AG10803 (cell line): ENCODE results near the gene ATP5F1A.
"Not testable (repeated sequence)": the region's sequence is repeated elsewhere in the genome, so short reads cannot be mapped to it uniquely, and the experiment has no call there.

ENCODE experiments used
- DNase-seq: peaks from one replicate; pipeline ENCODE4 v3.0.0; 2010; ENCODE audit warnings: low read depth
- H3K4me3 ChIP-seq: 2 replicates; pipeline ENCODE4 v1.5.1; 2011; ENCODE audit warnings: mild to moderate bottlenecking, low read length, control low read depth
- TF ChIP-seq, protein P1 (sequence below): conservative IDR thresholded peaks from 2 replicates; pipeline ENCODE4 v1.5.1; 2011; ENCODE audit warnings: mild to moderate bottlenecking, low read length, control low read depth, inconsistent platforms

Gene ATP5F1A

DNA sequence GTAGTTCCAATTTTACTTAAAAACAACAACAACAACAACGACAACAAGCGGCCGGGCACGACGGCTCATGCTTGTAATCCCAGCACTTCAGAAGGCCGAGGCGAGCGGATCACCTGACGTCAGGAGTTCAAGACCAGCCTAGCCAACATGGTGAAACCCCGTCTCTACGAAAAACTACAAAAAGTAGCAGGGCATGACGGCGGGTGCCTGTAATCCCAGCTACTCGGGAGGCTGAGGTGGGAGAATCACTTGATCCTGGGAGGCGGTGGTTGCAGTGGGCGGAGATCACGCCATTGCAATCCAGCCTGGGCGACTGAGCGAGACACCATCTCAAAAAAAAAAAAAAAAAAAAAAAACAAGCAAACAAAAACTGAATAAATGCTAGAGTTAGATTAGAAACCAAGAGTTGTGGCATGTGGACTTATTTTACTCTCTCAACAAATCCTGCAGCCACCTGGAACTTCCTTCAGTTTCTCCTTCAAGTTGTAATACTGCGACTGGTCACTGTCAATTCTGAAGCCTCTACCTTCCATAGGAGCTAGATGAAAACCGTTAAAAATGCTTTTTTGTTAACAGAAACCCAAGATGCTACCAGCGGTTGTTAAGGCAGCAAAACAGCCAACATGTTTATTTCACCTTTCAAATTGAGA lies 1.3 kb downstream of the ATP5F1A start:
- peak overlapping the region; percentile 95 for H3K4me3 ChIP-seq
- DNase-seq, result no peak
- TF ChIP-seq, protein P1, sequence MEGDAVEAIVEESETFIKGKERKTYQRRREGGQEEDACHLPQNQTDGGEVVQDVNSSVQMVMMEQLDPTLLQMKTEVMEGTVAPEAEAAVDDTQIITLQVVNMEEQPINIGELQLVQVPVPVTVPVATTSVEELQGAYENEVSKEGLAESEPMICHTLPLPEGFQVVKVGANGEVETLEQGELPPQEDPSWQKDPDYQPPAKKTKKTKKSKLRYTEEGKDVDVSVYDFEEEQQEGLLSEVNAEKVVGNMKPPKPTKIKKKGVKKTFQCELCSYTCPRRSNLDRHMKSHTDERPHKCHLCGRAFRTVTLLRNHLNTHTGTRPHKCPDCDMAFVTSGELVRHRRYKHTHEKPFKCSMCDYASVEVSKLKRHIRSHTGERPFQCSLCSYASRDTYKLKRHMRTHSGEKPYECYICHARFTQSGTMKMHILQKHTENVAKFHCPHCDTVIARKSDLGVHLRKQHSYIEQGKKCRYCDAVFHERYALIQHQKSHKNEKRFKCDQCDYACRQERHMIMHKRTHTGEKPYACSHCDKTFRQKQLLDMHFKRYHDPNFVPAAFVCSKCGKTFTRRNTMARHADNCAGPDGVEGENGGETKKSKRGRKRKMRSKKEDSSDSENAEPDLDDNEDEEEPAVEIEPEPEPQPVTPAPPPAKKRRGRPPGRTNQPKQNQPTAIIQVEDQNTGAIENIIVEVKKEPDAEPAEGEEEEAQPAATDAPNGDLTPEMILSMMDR, result no peak

DNA sequence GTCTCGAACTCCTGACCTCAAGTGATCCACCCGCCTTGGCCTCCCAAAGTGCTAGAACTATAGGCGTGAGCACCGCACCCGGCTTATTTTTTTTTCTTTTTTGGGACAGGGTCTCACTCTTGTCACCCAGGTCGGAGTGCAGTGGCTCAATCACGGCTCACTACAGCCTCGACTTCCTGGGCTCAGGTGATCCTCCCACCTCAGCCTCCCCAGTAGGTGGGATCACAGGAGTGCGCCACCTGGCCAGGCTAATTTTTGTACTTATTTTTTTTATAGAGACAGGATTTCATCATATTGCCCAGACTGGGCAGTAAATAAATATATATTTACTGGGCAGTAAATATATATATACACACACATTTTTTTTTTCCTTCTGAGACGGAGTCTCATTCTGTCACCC lies 2.6 kb downstream of the ATP5F1A start:
- DNase-seq, result no peak
- TF ChIP-seq, protein P1, result no peak
- H3K4me3 ChIP-seq, result no peak overlapping the region

DNA sequence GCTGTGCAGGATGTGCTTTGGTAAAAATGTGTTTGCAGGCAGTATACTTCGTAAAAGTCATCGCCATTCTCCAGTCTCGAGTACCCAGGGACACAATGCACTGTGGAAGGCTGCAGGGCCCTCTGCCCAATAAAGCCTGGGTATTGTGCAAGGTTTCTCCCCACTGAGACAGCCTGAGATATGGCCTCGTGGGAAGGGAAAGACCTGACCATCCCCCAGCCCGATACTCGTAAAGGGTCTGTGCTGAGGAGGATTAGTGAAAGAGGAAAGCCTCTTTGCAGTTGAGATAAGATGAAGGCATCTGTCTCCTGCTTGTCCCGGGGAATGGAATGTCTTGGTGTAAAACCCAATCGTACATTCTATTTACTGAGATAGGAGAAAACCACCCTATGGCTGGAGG lies 9.6 kb downstream of the ATP5F1A start:
- not testable (repeated sequence) for DNase-seq, H3K4me3 ChIP-seq

DNA sequence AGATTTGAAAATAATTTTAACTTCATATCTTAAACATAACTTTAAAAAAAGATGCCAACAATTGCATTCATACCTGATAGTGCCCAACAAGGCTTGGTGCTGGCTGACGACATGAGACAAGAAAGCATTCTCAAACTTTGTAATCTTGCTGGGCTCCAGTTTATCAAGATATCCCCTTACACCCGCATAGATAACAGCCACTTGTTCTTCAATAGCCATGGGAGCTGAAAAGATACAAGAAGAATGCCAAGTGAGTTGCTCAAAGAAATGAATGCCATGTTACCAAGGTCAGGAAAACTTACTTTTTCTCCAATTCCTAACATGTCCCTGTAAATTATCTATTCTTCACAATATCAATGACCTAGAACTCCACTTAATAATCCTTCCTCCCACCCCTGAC lies 13.7 kb downstream of the ATP5F1A start:
- TF ChIP-seq, protein P1, result no peak
- DNase-seq, result no peak
- H3K4me3 ChIP-seq, result no peak overlapping the region

GRCh38 chr18:46080156-46080555 lies 17.9 kb downstream of the ATP5F1A start:
- no peak overlapping the region for H3K4me3 ChIP-seq
- TF ChIP-seq, protein P1, result no peak
- no peak for DNase-seq

DNA sequence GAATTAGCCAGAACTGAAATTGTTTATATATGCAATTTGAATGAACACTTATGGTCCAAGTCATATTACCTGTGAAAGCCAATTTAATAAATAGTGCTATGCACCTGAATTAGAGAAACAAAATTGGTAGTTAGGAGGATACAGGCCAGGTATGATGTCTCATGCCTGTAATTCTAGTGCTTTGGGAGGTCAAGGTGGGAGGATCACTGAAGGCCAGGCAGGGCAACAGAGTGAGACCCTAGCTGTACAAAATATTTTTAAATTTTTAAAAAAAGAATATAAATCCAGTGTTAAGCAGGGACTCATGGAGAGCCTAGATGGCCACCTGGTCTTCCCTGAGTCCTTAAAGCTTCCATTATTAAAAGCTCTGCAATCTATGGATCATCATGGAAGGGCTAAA lies 18.8 kb downstream of the ATP5F1A start:
- no peak for DNase-seq
- TF ChIP-seq, protein P1, result no peak
- no peak overlapping the region for H3K4me3 ChIP-seq

- no peak overlapping the region for H3K4me3 ChIP-seq
- TF ChIP-seq, protein P1, result peak; percentile 76
- peak; percentile 57 for DNase-seq
Observed at GRCh38 chr18:46073474-46074331, 24.4 kb downstream of the ATP5F1A start.
